ENCODE data around the gene TNFRSF25. TPM values are rescaled to one million over a fixed set of nuclear protein-coding genes. Genes with fewer than 3 reads are reported as not detected.
A peak's percentile ranks its signal among the peaks of the same experiment; 100 is the strongest.

Gene TNFRSF25
- total RNA-seq, 1 donor from 2014 or later: 29.4 TPM

- no peaks in the 10 kb centered on the region for H3K9me3 Mint-ChIP-seq
- TF ChIP-seq, protein P1, sequence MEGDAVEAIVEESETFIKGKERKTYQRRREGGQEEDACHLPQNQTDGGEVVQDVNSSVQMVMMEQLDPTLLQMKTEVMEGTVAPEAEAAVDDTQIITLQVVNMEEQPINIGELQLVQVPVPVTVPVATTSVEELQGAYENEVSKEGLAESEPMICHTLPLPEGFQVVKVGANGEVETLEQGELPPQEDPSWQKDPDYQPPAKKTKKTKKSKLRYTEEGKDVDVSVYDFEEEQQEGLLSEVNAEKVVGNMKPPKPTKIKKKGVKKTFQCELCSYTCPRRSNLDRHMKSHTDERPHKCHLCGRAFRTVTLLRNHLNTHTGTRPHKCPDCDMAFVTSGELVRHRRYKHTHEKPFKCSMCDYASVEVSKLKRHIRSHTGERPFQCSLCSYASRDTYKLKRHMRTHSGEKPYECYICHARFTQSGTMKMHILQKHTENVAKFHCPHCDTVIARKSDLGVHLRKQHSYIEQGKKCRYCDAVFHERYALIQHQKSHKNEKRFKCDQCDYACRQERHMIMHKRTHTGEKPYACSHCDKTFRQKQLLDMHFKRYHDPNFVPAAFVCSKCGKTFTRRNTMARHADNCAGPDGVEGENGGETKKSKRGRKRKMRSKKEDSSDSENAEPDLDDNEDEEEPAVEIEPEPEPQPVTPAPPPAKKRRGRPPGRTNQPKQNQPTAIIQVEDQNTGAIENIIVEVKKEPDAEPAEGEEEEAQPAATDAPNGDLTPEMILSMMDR (conservative IDR thresholded peaks at IDR 0.05): no peak
- no peak overlapping the region for H3K4me3 Mint-ChIP-seq
- H3K27ac Mint-ChIP-seq: no peak overlapping the region
- no peaks in the 10 kb centered on the region for H3K4me1 Mint-ChIP-seq (ENCODE audit: unreplicated experiment)
- H3K27me3 Mint-ChIP-seq: peaks cover 54% of the 10 kb centered on the region
- DNase-seq (ENCODE audit: extremely low spot score, unreplicated experiment): no peak
- no peaks in the 10 kb centered on the region for H3K36me3 Mint-ChIP-seq
Observed at GRCh38 chr1:6427441-6428390, 38.3 kb downstream of the TNFRSF25 start.

DNA sequence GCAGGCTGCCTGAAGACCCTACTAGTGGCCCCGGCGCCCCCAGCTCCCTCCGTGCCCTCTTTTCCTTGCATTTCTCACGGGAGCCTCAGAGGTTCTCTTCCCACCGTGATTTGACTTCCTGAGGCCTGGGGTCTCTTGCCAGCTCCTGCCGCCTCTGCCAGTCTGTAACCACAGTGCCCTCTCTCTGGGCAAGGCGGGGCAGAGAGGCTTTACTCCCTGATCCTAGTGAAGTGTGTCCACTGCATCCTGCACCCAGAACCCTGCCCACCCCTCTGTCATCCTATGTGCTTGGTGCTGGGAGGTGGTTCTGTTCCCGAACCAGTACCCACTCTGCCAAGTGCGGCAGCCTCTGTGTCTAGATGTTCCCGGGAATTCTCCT lies 39.0 kb downstream of the TNFRSF25 start:
- H3K4me3 Mint-ChIP-seq: no peak overlapping the region
- H3K27ac Mint-ChIP-seq: no peak overlapping the region
- no peak for DNase-seq (ENCODE audit: extremely low spot score, unreplicated experiment)
- H3K9me3 Mint-ChIP-seq: no peaks in the 10 kb centered on the region
- TF ChIP-seq, protein P1 (conservative IDR thresholded peaks at IDR 0.05): no peak
- no peaks in the 10 kb centered on the region for H3K36me3 Mint-ChIP-seq
- no peaks in the 10 kb centered on the region for H3K4me1 Mint-ChIP-seq (ENCODE audit: unreplicated experiment)
- H3K27me3 Mint-ChIP-seq: peaks cover 62% of the 10 kb centered on the region

DNA sequence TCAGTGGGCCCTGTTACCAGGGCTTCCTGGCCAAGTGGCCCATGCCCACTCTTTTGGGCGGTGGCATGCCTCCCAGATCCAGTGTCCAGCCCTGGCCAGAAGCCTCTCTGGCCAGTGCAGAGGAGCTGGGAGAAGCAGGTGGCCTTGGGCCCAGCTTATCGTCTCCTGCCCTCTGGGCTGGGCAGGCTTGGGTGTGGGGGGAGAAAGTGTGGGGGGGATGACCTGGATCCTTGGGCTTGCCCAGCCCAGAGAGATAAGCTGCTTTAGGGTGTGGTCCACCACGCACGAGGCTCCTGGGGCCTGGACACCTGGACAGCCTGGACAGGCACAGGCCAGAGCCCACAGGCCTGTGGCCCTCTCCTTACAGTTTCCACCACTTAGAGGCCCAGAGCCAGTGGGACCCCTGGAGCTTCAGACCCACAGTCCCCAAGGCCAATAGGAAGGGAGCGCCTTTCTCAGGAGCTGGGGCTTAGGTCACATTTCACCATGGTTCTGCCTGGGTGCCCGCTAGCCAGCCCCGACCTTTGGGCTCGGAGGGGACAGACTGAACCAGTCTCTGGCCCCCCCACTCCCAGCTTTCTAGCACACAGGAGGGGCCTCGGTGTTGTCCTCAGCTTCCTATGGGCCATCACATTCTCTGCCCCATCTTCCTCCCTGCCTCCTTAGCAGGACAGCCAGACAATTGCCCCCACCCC lies 39.5 kb downstream of the TNFRSF25 start:
- peaks cover 67% of the 10 kb centered on the region for H3K27me3 Mint-ChIP-seq
- no peaks in the 10 kb centered on the region for H3K9me3 Mint-ChIP-seq

DNA sequence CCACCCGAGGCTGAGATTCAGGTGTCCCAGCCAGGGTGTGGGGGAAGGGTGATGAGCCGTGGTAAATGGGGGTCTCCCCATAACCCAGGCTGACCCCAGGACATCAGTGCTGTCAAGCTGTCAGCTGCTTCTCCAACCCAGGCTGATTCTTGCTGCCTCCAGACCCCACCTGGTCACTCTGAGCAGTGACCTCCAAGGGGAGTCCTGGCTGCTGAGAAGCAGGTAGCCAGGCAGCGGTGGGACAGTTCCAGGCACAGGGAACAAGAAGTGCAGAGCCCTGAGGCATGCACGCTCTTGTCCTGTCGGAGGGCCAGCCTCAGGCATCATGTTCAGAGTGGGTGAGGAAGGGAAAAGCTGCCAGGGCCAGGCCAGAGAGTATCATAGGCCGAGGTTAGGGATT lies 40.3 kb downstream of the TNFRSF25 start:
- Mint-ChIP-seq H3K36me3 (no peaks in the 10 kb centered on the region), H3K27me3 (peaks cover 74% of the 10 kb centered on the region), H3K27ac (no peak overlapping the region), H3K4me3 (no peak overlapping the region), H3K9me3 (no peaks in the 10 kb centered on the region), H3K4me1 (ENCODE audit: unreplicated experiment) (no peaks in the 10 kb centered on the region)
- TF ChIP-seq, protein P1 (conservative IDR thresholded peaks at IDR 0.05): no peak
- no peak for DNase-seq (ENCODE audit: extremely low spot score, unreplicated experiment)

More for the DNA sequence above, 39.5 kb downstream of the TNFRSF25 start:
- TF ChIP-seq, protein P1 (conservative IDR thresholded peaks at IDR 0.05): no peak
- no peak for DNase-seq (ENCODE audit: extremely low spot score, unreplicated experiment)
- no peak overlapping the region for H3K4me3 Mint-ChIP-seq
- H3K36me3 Mint-ChIP-seq: no peaks in the 10 kb centered on the region
- no peak overlapping the region for H3K27ac Mint-ChIP-seq
- no peaks in the 10 kb centered on the region for H3K4me1 Mint-ChIP-seq (ENCODE audit: unreplicated experiment)

DNA sequence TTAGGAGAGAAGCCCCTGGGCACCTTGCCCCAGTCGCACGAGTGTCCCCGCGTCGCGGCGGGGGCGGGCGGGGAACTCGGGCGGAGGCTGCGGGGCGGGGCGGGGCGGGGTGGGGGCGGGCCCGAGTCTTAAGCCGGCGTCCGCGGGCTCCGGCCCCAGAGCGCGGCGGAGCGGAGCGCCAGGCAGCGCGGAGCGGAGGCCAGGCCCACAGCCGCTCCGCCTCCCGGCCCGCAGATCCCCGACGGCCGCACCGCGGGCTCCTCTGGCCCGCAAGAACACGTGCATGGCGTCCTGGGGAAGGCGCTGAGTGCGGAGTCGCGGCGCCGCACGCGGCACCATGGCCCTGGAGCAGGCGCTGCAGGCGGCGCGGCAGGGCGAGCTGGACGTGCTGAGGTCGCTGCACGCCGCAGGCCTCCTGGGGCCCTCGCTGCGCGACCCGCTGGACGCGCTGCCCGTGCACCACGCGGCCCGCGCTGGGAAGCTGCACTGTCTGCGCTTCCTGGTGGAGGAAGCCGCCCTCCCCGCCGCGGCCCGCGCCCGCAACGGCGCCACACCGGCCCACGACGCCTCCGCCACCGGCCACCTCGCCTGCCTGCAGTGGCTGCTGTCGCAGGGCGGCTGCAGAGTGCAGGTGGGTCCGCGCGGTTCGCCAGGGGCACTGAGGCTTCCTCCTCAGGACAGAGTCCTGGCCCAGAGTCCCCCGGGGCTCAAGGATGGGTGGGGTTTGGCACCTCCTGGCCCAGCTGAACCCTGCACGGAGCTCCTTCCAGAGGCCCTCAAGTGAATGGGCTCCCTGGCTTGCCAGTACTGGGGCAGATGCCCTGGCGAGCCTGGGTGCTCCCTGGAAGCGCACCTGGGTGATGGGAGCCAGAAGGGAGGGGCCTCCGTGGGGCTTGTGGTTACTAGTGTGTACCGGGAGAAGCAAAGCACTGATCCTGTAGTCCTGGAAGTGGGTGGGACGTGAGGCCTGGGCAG lies 41.1 kb downstream of the TNFRSF25 start, which contains the start of gene ESPN:
ESPN (plus strand) TSS at position 158 of the 975 bp plus-strand sequence; CDS start at position 338, 180 bp downstream.
- Mint-ChIP-seq H3K4me3 (peak within 1 kb of the TSS; percentile 20), H3K9me3 (no peaks in the 10 kb centered on the region), H3K27me3 (peaks cover 72% of the 10 kb centered on the region), H3K27ac (no peak within 1 kb of the TSS), H3K4me1 (ENCODE audit: unreplicated experiment) (no peaks in the 10 kb centered on the region), H3K36me3 (no peaks in the 10 kb centered on the region)
- TF ChIP-seq, protein P1 (conservative IDR thresholded peaks at IDR 0.05): no peak
- no peak for DNase-seq (ENCODE audit: extremely low spot score, unreplicated experiment)
